PC-9 (cell line): Measurements from ENCODE around the gene TELO2. TPM values are rescaled to one million over a fixed set of nuclear protein-coding genes. Genes with fewer than 3 reads are reported as not detected.

Experiments used
- BruUV-seq: library from RNA; stranded (reverse); fragments of 400-500 nt; replicated peaks from 2 replicates; lab custom pipeline; 2021; lab: Mats Ljungman, UMichigan
- CTCF ChIA-PET: fragments of 300-600 bp; sonication (Branson Sonifier 250); formaldehyde crosslinking; loops from one replicate; lab custom pipeline; 2022; ENCODE audit warnings: antibody characterized with exemption; lab: Charles Lee
- POLR2A ChIA-PET: fragments of 300-600 bp; sonication (Branson Sonifier 250); formaldehyde crosslinking; loops from one replicate; lab custom pipeline; 2022; ENCODE audit warnings: antibody characterized with exemption; ENCODE audit not compliant: unreplicated experiment; lab: Charles Lee
- DNase-seq, 2 experiments: peaks; one replicate each; pipeline versions ENCODE4 v3.0.0 to v3.0.0-alpha.2; 2015 to 2022; ENCODE audit warnings: mixed read lengths in 1 of 2
- H2AFZ ChIP-seq: fragments of 200-600 bp; sonication (generic); 2 replicates; pipeline ENCODE4 v1.8.1; 2017; ENCODE audit warnings: antibody characterized with exemption
- H3F3A ChIP-seq: fragments of 200-600 bp; sonication (generic); 2 replicates; pipeline ENCODE4 v1.8.1; 2017; ENCODE audit warnings: antibody characterized with exemption, mild to moderate bottlenecking, low read depth; ENCODE audit not compliant: insufficient read depth
- H3K27ac ChIP-seq: fragments of 200-600 bp; sonication (generic); 2 replicates; pipeline ENCODE4 v1.6.1; 2016; ENCODE audit warnings: mixed run types
- H3K27me3 ChIP-seq: fragments of 200-600 bp; sonication (generic); 2 replicates; pipeline ENCODE4 v1.6.1; 2016; ENCODE audit warnings: low read depth, mixed run types; ENCODE audit not compliant: insufficient read depth
- H3K36me3 ChIP-seq: fragments of 200-600 bp; sonication (generic); 2 replicates; pipeline ENCODE4 v1.6.1; 2016; ENCODE audit warnings: low read depth, mixed run types
- H3K4me1 ChIP-seq: fragments of 200-600 bp; sonication (generic); replicated peaks from 2 replicates; pipeline ENCODE4 v1.6.1; 2016; ENCODE audit warnings: mixed run types; ENCODE audit not compliant: insufficient read depth
- H3K4me2 ChIP-seq: fragments of 200-600 bp; sonication (generic); 2 replicates; pipeline ENCODE4 v1.6.1; 2017; ENCODE audit warnings: mixed run types
- H3K4me3 ChIP-seq: fragments of 200-600 bp; sonication (generic); 2 replicates; pipeline ENCODE4 v1.6.1; 2016; ENCODE audit warnings: mixed run types
- H3K79me2 ChIP-seq: fragments of 200-600 bp; sonication (generic); 2 replicates; pipeline ENCODE4 v1.6.1; 2017; ENCODE audit warnings: low read depth, mixed run types
- H3K9me2 ChIP-seq: fragments of 200-600 bp; sonication (generic); 2 replicates; pipeline ENCODE4 v1.8.1; 2017; ENCODE audit warnings: mild to moderate bottlenecking; ENCODE audit not compliant: insufficient read depth
- H3K9me3 ChIP-seq: fragments of 200-600 bp; sonication (generic); 2 replicates; pipeline ENCODE4 v1.8.1; 2016; ENCODE audit warnings: low read depth; ENCODE audit not compliant: insufficient read depth
- H4K20me1 ChIP-seq: fragments of 200-600 bp; sonication (generic); 2 replicates; pipeline ENCODE4 v1.8.1; 2017; ENCODE audit not compliant: insufficient read depth
- CTCF ChIP-seq: fragments of 200-600 bp; sonication (generic); conservative IDR thresholded peaks from 2 replicates; pipeline ENCODE4 v1.6.1; 2017; ENCODE audit warnings: mixed run types, antibody characterized with exemption, mild to moderate bottlenecking, moderate library complexity
- EZH2 ChIP-seq: fragments of 200-600 bp; sonication (generic); IDR thresholded peaks from 2 replicates; pipeline ENCODE4 v1.8.0; 2017; ENCODE audit warnings: antibody characterized with exemption, low read depth
- intact Hi-C: fragments of 100-400 bp; cut with micrococcal nuclease; formaldehyde crosslinking; loops from one replicate; pipeline ENCODE4 v1.10.0; 2022; ENCODE audit not compliant: unreplicated experiment
- total RNA-seq: library from RNA; stranded (reverse); gene quantifications from 2 replicates; pipeline ENCODE4 v1.2.3, GENCODE V29; 2021

Gene TELO2
- total RNA-seq, 1 experiment from 2014 or later: 56.0 TPM

- POLR2A ChIA-PET: no interaction called here
- no peaks in the 10 kb centered on the region for H3K9me2 ChIP-seq
- H3K27ac ChIP-seq: no peak overlapping the region
- TF ChIP-seq CTCF (no peak), EZH2 (no peak)
- CTCF ChIA-PET: no interaction called here
- no peaks in the 10 kb centered on the region for H3K27me3 ChIP-seq
- no peaks in the 10 kb centered on the region for H3F3A ChIP-seq
- no TSS peak for BruUV-seq
- H3K4me2 ChIP-seq: no peak overlapping the region
- no peaks in the 10 kb centered on the region for H3K9me3 ChIP-seq
- H3K4me1 ChIP-seq: no peaks in the 10 kb centered on the region
- DNase-seq: no peak
- no peak overlapping the region for H2AFZ ChIP-seq
- no peaks in the 10 kb centered on the region for H3K79me2 ChIP-seq
- H3K4me3 ChIP-seq: no peak overlapping the region
- intact Hi-C loops: no loop called here
- no peaks in the 10 kb centered on the region for H4K20me1 ChIP-seq
- H3K36me3 ChIP-seq: no peaks in the 10 kb centered on the region
Observed at GRCh38 chr16:1449201-1449788, 43.9 kb upstream of the TELO2 start.

GRCh38 chr16:1450218-1450617, 42.9 kb upstream of the TELO2 start:
- ChIA-PET CTCF (no interaction called here), POLR2A (no interaction called here)
- no TSS peak for BruUV-seq
- Histone ChIP-seq H3K27me3 (no peaks in the 10 kb centered on the region), H3F3A (no peaks in the 10 kb centered on the region), H4K20me1 (no peaks in the 10 kb centered on the region), H3K9me3 (no peaks in the 10 kb centered on the region), H2AFZ (no peak overlapping the region), H3K36me3 (no peaks in the 10 kb centered on the region), H3K27ac (no peak overlapping the region), H3K4me1 (no peaks in the 10 kb centered on the region), H3K4me2 (no peak overlapping the region), H3K9me2 (no peaks in the 10 kb centered on the region), H3K4me3 (no peak overlapping the region), H3K79me2 (no peaks in the 10 kb centered on the region)
- TF ChIP-seq CTCF (no peak), EZH2 (no peak)
- intact Hi-C loops: no loop called here
- no peak for DNase-seq

- POLR2A ChIA-PET: no interaction called here
- H3K9me2 ChIP-seq: no peaks in the 10 kb centered on the region
- no peak overlapping the region for H3K4me2 ChIP-seq
- H3K36me3 ChIP-seq: no peaks in the 10 kb centered on the region
- H3K4me3 ChIP-seq: no peak overlapping the region
- no peaks in the 10 kb centered on the region for H3K9me3 ChIP-seq
- no peak for DNase-seq
- intact Hi-C loops: no loop called here
- no peak for TF ChIP-seq EZH2
- no peak for TF ChIP-seq CTCF
- BruUV-seq: no TSS peak
- CTCF ChIA-PET: no interaction called here
- no peaks in the 10 kb centered on the region for H3K4me1 ChIP-seq
- no peaks in the 10 kb centered on the region for H3K79me2 ChIP-seq
- no peaks in the 10 kb centered on the region for H3F3A ChIP-seq
- H2AFZ ChIP-seq: no peak overlapping the region
- no peaks in the 10 kb centered on the region for H3K27me3 ChIP-seq
- no peaks in the 10 kb centered on the region for H4K20me1 ChIP-seq
- H3K27ac ChIP-seq: no peak overlapping the region
Observed at GRCh38 chr16:1450841-1451240, 42.3 kb upstream of the TELO2 start.
